ENCODE data around the gene ERCC6.

Gene ERCC6

DNA sequence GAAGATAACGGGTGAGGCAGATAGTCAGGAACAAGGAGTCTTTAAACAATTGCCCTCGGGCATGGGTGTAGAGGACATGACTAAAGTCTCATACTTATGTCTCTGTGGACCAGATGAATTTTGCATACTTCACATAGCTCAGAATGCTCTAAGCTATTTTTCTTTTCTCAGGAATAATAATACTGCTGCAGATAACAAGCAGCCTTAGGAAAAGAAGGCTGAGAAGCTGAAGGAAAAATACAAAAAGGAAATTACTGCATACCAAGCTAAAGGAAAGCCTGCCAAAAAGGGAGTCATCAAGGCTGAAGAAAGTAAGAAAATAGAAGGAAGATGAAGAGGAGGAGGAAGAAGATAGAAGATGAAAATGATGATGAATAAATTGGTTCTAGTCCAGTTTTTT lies 13.4 kb upstream of the ERCC6 start:
- DNase-seq (ENCODE audit: low read depth): no peak
- no peak overlapping the region for H3K4me3 ChIP-seq (ENCODE audit: low read depth, low read length)

- DNase-seq (ENCODE audit: low read depth): no peak
These were observed 11.6 kb upstream of the ERCC6 start for GRCh38 chr10:49550563-49550962.

GRCh38 chr10:49549640-49550346 lies 10.9 kb upstream of the ERCC6 start:
- DNase-seq (ENCODE audit: low read depth): no peak
- no peak overlapping the region for H3K4me3 ChIP-seq (ENCODE audit: low read depth, low read length)

More at GRCh38 chr10:49550563-49550962, 11.6 kb upstream of the ERCC6 start:
- no peak overlapping the region for H3K4me3 ChIP-seq (ENCODE audit: low read depth, low read length)

DNA sequence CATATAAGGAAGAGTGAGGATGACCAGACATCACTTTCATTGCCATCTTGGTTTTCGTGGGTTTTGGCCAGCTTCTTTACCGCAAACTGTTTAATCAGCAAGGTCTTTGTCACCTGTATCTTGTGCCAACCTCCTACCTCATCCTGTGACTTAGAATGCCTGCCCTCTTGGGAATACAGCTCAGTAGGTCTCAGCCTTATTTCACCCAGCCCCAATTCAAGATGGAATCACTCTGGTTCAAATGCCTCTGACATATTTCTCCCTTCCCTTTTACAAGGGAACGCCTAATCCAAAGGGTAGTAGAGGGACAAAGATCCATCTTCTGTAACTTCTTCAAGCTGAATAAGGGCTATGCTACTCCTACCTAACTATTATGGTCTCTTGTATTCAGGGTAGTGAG lies 4.7 kb upstream of the ERCC6 start:
- no peak for DNase-seq (ENCODE audit: low read depth)
- no peak overlapping the region for H3K4me3 ChIP-seq (ENCODE audit: low read depth, low read length)

- no peak overlapping the region for H3K4me3 ChIP-seq (ENCODE audit: low read depth, low read length)
- DNase-seq (ENCODE audit: low read depth): no peak
These were observed 3.4 kb upstream of the ERCC6 start for GRCh38 chr10:49542353-49542752.

- no peak overlapping the region for H3K4me3 ChIP-seq (ENCODE audit: low read depth, low read length)
- DNase-seq (ENCODE audit: low read depth): no peak
These were observed 2.8 kb upstream of the ERCC6 start for GRCh38 chr10:49541762-49542161.

DNA sequence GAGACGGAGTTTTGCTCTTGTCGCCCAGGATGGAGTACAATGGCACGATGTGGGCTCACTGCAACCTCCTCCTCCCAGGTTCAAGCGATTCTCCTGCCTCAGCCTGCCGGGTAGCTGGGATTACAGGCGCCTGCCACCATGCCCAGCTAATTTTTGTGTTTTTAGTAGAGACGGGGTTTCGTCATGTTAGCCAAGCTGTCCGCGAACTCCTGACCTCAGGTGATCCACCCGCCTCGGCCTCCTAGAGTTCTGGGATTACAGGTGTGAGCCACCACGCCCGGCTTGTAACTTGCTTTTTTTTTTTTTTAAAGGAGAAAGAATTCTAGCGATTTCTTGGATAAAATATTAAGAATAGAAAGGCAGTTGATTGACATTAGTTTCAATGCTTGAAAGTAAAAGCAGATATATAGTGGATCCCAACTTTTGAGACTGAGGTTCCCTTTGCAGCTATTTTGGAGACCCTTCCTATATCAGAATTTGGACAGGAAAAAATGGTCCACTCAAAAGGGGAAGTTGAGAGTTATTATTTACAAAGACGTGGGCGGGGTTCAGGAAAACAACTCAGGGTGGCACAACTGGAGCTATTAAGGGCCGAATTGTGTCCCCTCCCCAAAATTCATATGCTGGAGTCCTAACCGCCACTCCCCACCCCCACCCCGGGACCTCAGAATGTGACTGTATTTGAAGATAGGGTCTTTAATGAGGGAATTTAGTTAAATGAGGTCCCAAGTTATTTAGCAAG lies 1.3 kb upstream of the ERCC6 start:
- DNase-seq (ENCODE audit: low read depth): no peak
- H3K4me3 ChIP-seq (ENCODE audit: low read depth, low read length): no peak overlapping the region

GRCh38 chr10:49539320-49539885 lies 482 bp upstream of the ERCC6 start:
- no peak for DNase-seq (ENCODE audit: low read depth)

DNA sequence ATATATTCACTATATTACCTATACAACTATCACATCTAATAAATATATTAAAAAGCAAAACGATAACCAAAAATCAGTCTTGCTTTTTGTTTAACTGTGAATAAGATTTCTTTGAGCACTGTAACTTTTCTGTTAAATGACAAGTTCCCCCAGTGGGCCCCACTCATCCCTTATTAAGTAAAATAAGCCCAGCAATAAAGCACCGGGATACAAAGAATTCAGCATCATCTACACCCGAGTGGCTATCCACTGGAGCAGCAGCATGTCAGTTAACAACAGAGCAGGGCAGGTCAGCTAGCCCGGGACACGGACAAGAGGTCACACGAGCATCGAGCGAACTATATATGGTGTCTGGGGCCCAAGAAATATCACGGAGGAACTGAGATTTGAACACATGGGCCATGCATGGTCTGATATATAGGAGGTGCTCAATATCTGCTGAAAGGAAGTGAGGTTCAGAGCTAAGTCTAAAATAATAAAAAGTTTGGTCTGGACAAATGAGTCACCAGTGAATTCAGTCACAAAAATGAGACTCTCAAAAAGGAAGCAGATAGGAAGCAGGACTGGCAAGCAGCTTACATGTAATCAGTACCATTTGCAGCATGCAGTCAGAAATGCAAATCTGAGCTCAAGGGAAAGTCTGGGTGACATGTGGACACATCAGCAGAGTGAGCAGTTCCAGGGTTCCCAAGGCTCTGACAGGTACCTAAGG lies 4.1 kb downstream of the ERCC6 start:
- peak; percentile 43 for DNase-seq (ENCODE audit: low read depth)
- H3K4me3 ChIP-seq (ENCODE audit: low read depth, low read length): no peak overlapping the region

More at GRCh38 chr10:49539320-49539885, 482 bp upstream of the ERCC6 start:
- peak overlapping the region; percentile 83 for H3K4me3 ChIP-seq (ENCODE audit: low read depth, low read length)

DNA sequence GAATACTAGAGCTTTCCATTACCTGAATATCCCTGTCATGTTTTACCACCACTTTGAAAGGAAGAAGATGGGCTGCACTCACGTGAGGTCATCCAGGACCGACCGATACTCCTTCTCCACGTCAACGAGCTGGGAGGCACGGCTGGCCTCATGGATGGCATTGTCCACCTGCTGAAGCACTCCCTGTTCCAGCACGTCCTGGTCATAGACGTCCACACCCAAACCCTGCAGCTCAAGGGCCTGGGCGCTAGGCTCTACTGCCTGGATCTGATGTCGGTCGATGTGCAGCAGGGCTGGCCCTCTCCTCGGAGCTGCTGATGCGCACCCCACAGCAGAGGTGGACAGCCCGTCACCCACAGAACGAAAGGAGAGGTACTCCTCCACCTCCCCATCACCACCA lies 6.5 kb downstream of the ERCC6 start:
- no peak overlapping the region for H3K4me3 ChIP-seq (ENCODE audit: low read depth, low read length)
- no peak for DNase-seq (ENCODE audit: low read depth)

DNA sequence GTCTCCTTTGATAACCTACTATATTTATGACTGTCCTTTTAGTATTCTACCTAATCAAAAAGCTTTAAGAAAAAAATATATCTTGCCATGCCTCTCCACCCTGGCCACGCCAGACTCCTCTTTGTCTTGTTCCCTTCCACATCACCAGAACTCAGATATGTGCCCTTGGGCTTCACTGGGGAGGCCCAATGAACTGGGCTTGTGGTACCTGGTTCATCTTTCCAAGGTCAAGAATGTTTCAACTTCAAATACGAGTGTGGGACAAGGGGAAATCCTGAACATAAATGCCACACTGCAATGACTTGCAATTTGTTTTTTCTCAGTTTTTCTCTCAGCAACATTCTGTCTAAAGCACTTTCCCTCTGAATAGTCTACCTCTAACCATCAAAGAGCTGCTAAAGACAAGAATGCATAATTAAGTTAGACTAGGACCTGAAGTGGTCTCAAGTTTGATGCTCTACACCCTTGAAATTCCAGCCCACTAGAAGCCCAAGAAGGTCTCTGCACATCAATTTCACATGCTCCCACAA lies 9.9 kb downstream of the ERCC6 start:
- H3K4me3 ChIP-seq (ENCODE audit: low read depth, low read length): no peak overlapping the region
- no peak for DNase-seq (ENCODE audit: low read depth)

DNA sequence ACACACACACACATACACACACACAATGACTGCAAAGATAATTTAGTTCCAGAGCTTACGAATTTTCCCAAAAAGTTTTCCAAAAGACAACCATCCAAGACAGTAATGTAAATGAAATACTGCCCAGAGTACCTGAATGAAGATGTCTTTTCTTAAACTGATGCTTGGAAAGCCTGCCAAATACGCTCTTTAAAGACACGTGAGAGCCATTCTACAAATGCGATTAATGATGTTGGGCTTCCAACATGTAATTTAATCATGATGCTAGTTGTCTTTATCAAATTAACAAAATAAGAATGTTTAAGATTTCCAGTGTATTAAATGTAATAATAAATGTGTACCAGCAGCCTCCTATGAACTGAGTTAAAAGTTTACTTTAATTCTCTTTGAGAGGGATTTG lies 11.1 kb downstream of the ERCC6 start:
- H3K4me3 ChIP-seq (ENCODE audit: low read depth, low read length): no peak overlapping the region
- DNase-seq (ENCODE audit: low read depth): no peak

DNA sequence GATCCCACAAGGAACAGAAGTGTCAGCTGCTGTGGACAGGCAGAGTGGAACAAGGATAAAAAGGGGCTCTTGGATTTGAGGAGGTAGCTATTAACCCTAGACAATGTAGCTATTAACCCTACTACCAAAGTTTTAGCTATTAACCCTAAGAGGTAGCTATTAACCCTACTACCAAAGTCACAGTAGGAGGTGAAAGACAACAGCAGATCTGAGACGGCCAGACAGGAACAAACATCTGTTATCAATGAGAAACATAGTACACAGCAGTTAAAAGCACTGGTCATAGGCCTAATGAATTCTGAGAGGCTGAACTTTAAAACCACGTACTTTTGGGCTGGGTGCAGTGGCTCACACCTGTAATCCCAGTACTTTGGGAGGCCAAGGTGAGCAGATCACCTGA lies 11.9 kb downstream of the ERCC6 start:
- H3K4me3 ChIP-seq (ENCODE audit: low read depth, low read length): no peak overlapping the region
- DNase-seq (ENCODE audit: low read depth): no peak

DNA sequence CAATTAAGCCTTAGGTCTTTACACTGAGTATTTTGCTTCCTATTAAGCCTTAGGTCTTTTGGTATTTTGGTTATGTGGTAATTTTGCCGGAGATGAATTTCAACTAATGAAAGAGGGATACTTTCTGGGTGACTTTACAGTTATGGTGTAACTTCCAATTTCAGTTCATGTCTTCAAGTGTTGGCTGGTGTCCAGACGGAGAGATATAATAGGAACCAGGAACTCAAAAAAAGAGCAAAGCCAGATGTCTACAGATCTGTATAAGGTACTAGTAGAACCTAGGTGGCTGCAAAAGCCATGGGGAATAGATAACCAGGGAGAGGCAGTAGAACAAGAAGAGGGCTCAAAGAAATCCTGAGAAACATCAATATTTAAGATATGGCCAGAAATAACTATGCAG lies 12.3 kb downstream of the ERCC6 start:
- H3K4me3 ChIP-seq (ENCODE audit: low read depth, low read length): no peak overlapping the region
- no peak for DNase-seq (ENCODE audit: low read depth)

DNA sequence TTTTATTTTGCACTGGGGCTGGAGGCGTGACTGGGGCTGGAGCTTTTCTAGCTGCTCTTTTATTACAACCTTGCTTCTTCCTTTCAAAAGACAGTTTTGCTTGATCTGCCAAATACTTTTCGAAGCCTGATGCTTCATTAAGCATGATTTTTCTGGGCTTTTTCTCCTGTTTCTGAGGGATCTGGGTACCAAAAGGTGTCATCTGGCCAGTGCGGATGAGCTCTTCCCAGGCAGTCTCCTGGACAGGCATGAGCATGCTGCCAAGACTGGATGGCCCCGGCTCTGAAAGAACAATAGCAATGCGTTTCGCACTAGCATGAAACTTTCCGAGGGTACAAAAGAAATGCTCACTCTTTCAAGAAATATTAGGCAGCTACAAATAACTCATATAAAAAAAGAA lies 14.4 kb downstream of the ERCC6 start:
- no peak overlapping the region for H3K4me3 ChIP-seq (ENCODE audit: low read depth, low read length)
- no peak for DNase-seq (ENCODE audit: low read depth)

DNA sequence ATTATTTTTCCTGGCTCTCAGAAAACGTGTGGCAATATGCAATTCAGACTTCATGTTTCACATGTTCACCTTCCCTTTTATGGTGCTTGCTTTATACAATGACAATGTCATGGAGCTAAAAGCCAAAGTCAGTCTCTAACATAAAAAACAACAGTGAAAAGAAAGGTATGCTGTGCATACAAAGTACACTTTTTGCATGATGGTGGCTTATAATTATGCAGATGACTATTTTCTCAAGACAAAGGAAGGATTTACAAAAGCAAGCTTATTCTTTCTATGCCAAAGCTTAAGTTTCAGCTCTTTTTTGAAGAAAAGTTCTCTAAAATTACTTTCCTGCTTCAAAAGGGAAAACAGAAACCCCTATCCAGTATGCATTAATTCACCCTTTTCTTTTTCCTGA lies 15.6 kb downstream of the ERCC6 start:
- H3K4me3 ChIP-seq (ENCODE audit: low read depth, low read length): no peak overlapping the region
- DNase-seq (ENCODE audit: low read depth): no peak

DNA sequence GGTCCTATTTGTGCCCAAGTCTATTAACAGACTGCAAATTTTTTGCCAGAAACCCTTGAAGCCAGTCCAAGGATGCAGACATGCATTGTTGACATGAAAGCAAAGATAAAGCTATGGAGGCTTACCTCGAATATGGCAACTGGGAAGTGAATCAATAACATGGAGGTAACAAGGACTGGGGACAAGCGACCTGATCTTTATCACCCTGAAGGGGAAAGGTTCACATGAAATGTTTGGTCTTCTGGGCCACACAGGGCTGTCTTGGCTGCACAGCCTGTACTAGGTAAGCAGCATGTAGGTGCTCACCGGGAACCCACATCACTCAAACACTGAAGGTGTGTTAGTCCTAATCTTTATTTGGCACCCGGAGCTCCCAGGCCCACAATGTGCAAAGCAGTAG lies 17.9 kb downstream of the ERCC6 start:
- no peak overlapping the region for H3K4me3 ChIP-seq (ENCODE audit: low read depth, low read length)
- DNase-seq (ENCODE audit: low read depth): no peak

DNA sequence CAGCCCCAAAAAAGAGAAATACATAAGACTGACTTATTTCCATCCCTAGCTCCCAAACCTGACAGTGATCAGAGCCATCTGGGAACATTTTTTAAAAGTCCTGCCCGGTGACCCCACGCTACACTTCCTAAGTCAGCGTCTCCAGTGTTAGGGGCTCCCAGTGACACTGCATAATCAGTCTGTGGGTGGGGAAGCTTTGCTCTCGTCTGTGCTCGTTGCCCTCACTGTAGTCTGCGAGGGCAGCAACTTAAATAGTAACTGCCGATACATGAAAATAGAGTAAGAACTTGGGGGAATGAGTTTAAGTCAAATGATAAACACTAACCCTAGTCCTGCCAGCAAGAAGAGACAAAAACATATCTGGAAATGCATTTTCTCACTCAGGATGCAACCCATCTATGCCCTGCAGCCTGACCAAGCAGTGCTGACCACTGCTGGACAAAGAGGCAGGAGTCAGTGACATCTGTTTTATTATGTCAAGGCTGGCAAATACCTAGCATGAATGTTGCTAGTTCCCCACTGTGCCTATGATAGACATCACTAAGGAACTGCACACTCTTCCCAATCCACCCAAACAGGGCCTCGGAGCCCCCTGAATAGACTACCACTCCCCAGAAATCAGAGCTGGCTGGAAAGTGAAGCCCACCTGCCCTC lies 18.7 kb downstream of the ERCC6 start:
- no peak overlapping the region for H3K4me3 ChIP-seq (ENCODE audit: low read depth, low read length)
- no peak for DNase-seq (ENCODE audit: low read depth)

DNA sequence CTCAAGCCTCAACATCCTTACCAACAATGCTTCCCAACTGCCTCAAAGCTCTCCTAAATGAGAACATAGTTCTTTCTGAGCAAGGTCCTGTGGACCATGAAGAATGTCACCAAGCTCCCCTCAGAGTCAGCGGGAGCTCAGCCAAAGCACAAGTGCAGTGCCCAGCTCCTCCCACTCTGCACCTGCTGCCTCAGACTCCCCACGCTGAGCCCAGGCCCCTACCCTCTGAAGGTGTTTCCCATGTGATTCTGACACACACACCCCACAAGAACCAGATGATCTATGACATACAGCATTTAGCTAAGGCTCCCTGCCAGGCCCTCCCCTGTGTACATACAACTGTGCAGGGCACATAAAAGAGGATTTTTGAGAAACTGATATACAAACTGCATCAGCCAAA lies 19.2 kb downstream of the ERCC6 start:
- H3K4me3 ChIP-seq (ENCODE audit: low read depth, low read length): no peak overlapping the region
- no peak for DNase-seq (ENCODE audit: low read depth)

Measured in skeletal muscle cell (primary cell).